HG02973 (cell line): Measurements from ENCODE around the gene TK2.
"Not testable (repeated sequence)": the region's sequence is repeated elsewhere in the genome, so short reads cannot be mapped to it uniquely, and the experiment has no call there.

Experiments used
- ATAC-seq: cut with Tn5 transposase; IDR thresholded peaks from one replicate; pipeline ENCODE4 v1.9.1; 2021; ENCODE audit warnings: moderate library complexity; ENCODE audit not compliant: unreplicated experiment

TK2 gene

GRCh38 chr16:66574081-66574480 is 24.2 kb upstream of the TK2 start:
- ATAC-seq, result no peak

- no peak for ATAC-seq
Measured at GRCh38 chr16:66572356-66572755, 22.4 kb upstream of the TK2 start.

GRCh38 chr16:66569827-66570405 is 20.0 kb upstream of the TK2 start:
- no peak for ATAC-seq

GRCh38 chr16:66569131-66569530 is 19.2 kb upstream of the TK2 start:
- ATAC-seq, result no peak

GRCh38 chr16:66568355-66568754 is 18.4 kb upstream of the TK2 start:
- no peak for ATAC-seq

- not testable (repeated sequence) for ATAC-seq
Measured at GRCh38 chr16:66567270-66567669, 17.3 kb upstream of the TK2 start.

- ATAC-seq, result no peak
Measured at GRCh38 chr16:66566051-66566901, 16.4 kb upstream of the TK2 start, which contains the start of gene CMTM1. CMTM1 (plus strand) TSS chr16:66566439; CDS start chr16:66566514, 75 bp downstream.

- no peak for ATAC-seq
Measured at GRCh38 chr16:66563574-66564334, 13.8 kb upstream of the TK2 start.

- no peak for ATAC-seq
Measured at GRCh38 chr16:66562986-66563385, 13.1 kb upstream of the TK2 start.

- ATAC-seq, result no peak
Measured at GRCh38 chr16:66562409-66562808, 12.5 kb upstream of the TK2 start.

GRCh38 chr16:66561381-66562080 is 11.6 kb upstream of the TK2 start:
- ATAC-seq, result no peak

- ATAC-seq, result no peak
Measured at GRCh38 chr16:66560107-66560506, 10.2 kb upstream of the TK2 start.

- no peak for ATAC-seq
Measured at GRCh38 chr16:66554495-66554894, 4.6 kb upstream of the TK2 start.

- no peak for ATAC-seq
Measured at GRCh38 chr16:66554021-66554420, 4.1 kb upstream of the TK2 start.

- no peak for ATAC-seq
Measured at GRCh38 chr16:66553223-66553622, 3.3 kb upstream of the TK2 start.

- ATAC-seq, result peak; percentile 55
Measured at GRCh38 chr16:66552286-66553177, 2.6 kb upstream of the TK2 start, which contains the start of gene CKLF. CKLF (plus strand) TSS chr16:66552576; CDS start chr16:66552716, 140 bp downstream.

- no peak for ATAC-seq
Measured at GRCh38 chr16:66551788-66552285, 1.9 kb upstream of the TK2 start.

GRCh38 chr16:66551348-66551759 is 1.4 kb upstream of the TK2 start:
- no peak for ATAC-seq

- no peak for ATAC-seq
Measured at GRCh38 chr16:66548868-66549267, 1.1 kb downstream of the TK2 start.

GRCh38 chr16:66548068-66548467 is 1.9 kb downstream of the TK2 start:
- ATAC-seq, result no peak
